ENCODE data around the gene UBE2J2.

DNA sequence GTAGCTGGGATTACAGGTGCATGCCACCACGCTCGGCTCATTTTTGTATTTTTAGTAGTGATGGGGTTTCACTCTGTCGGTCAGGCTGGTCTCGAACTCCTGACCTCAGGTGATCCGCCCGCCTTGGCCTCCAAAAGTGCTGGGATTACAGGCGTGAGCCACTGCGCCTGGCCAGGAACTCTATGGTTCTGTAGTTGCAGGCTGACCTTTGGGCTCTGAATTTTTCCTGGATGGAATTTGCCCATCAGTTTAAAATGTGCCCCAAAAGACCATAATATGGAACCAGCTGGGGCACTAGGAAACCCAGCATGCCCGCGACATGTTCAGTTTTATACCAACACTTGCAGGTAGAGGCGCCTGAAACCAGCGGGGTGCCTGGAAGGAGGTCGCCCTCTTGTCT, 5.0 kb upstream of the UBE2J2 start:
- TF ChIP-seq, protein P1, sequence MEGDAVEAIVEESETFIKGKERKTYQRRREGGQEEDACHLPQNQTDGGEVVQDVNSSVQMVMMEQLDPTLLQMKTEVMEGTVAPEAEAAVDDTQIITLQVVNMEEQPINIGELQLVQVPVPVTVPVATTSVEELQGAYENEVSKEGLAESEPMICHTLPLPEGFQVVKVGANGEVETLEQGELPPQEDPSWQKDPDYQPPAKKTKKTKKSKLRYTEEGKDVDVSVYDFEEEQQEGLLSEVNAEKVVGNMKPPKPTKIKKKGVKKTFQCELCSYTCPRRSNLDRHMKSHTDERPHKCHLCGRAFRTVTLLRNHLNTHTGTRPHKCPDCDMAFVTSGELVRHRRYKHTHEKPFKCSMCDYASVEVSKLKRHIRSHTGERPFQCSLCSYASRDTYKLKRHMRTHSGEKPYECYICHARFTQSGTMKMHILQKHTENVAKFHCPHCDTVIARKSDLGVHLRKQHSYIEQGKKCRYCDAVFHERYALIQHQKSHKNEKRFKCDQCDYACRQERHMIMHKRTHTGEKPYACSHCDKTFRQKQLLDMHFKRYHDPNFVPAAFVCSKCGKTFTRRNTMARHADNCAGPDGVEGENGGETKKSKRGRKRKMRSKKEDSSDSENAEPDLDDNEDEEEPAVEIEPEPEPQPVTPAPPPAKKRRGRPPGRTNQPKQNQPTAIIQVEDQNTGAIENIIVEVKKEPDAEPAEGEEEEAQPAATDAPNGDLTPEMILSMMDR (IDR thresholded peaks at IDR 0.05): no peak
- TF ChIP-seq JUN (IDR thresholded peaks at IDR 0.05) (no peak), POLR2A (IDR thresholded peaks at IDR 0.05; ENCODE audit: low read length) (no peak), MAZ (IDR thresholded peaks at IDR 0.05; ENCODE audit: borderline replicate concordance, low read depth, low read length) (no peak), PHF8 (IDR thresholded peaks at IDR 0.05; ENCODE audit: borderline replicate concordance, low read depth) (no peak), RFX5 (IDR thresholded peaks at IDR 0.05) (no peak), HDAC2 (IDR thresholded peaks at IDR 0.05) (no peak), RAD21 (conservative IDR thresholded peaks at IDR 0.05 in 1 of 2, IDR thresholded peaks at IDR 0.05 in 1 of 2) (no peak), FOSL2 (IDR thresholded peaks at IDR 0.05) (no peak), FOSL2 (CRISPR knock-in tag; IDR thresholded peaks at IDR 0.05) (no peak), EHF (CRISPR knock-in tag; IDR thresholded peaks at IDR 0.05) (no peak), ESRRA (IDR thresholded peaks at IDR 0.05; ENCODE audit: borderline replicate concordance, low read length) (no peak), EP300 (IDR thresholded peaks at IDR 0.05) (no peak), SMC3 (IDR thresholded peaks at IDR 0.05) (no peak)
